Thyroid gland (tissue), 4 donors: ENCODE data around the gene MAN1B1.

Experiments used
- CTCF ChIP-seq, 6 experiments: fragments of 200-600 bp in 3 of 6; fragments of 450-650 bp in 3 of 6; sonication (generic) in 3 of 6; IDR thresholded peaks; one replicate each; pipeline ENCODE4 v1.5.1; 2016 to 2019; ENCODE audit warnings: antibody characterized with exemption in 6 of 6, mild to moderate bottlenecking in 2 of 6, inconsistent platforms in 1 of 6, moderate library complexity in 1 of 6
- POLR2A ChIP-seq, 2 donors: fragments of 450-650 bp; IDR thresholded peaks; one replicate each; pipeline ENCODE4 v1.6.1; 2017; ENCODE audit warnings: antibody characterized with exemption in 2 of 2, mild to moderate bottlenecking in 2 of 2, moderate library complexity in 1 of 2

- TF ChIP-seq POLR2A (IDR thresholded peaks at IDR 0.05) (no peak), CTCF (IDR thresholded peaks at IDR 0.05) (no peak)
Observed at GRCh38 chr9:137069508-137070091, 17.2 kb upstream of the MAN1B1 start.
